Bronchial epithelial cell (primary cell): ENCODE results near the gene INAFM2. TPM values are rescaled to one million over a fixed set of nuclear protein-coding genes. Genes with fewer than 3 reads are reported as not detected.

Source experiments
- DNase-seq: peaks from one replicate; pipeline ENCODE4 v3.0.0-alpha.2; 2010; ENCODE audit warnings: low read depth
- FAIRE-seq: peaks from 2 replicates; lab custom pipeline; 2011; peaks lifted over from hg19 to GRCh38; lab: Jason Lieb, UNC
- H3K27me3 ChIP-seq: 2 replicates; pipeline ENCODE4 v1.5.1; 2011; ENCODE audit warnings: low read length; ENCODE audit not compliant: control insufficient read depth, insufficient read depth
- H3K36me3 ChIP-seq: 2 replicates; pipeline ENCODE4 v1.5.1; 2011; ENCODE audit warnings: low read length; ENCODE audit not compliant: control insufficient read depth, insufficient read depth
- H3K4me3 ChIP-seq: 2 replicates; pipeline ENCODE4 v1.5.1; 2011; ENCODE audit warnings: mild to moderate bottlenecking, low read depth, low read length, control low read depth
- CTCF ChIP-seq: IDR thresholded peaks from 2 replicates; pipeline ENCODE4 v1.5.1; 2011; ENCODE audit warnings: mild to moderate bottlenecking, moderate library complexity, low read length, control low read depth, inconsistent platforms; ENCODE audit not compliant: insufficient read depth, severe bottlenecking
- total RNA-seq: library from RNA; depleted of rRNA; stranded (reverse); fragments of >200 nt; gene quantifications from 2 replicates; pipeline ENCODE4 v1.2.1, GENCODE V29; 2014

Gene INAFM2
- total RNA-seq, 1 donor from 2014 or later = 6.3 TPM

- DNase-seq (no peak), FAIRE-seq (no peak)
- peaks cover 17% of the 10 kb centered on the region for H3K27me3 ChIP-seq
- TF ChIP-seq CTCF = no peak
- no peaks in the 10 kb centered on the region for H3K36me3 ChIP-seq
- no peak overlapping the region for H3K4me3 ChIP-seq
These were observed 14.1 kb upstream of the INAFM2 start for GRCh38 chr15:40309344-40309862.

DNA sequence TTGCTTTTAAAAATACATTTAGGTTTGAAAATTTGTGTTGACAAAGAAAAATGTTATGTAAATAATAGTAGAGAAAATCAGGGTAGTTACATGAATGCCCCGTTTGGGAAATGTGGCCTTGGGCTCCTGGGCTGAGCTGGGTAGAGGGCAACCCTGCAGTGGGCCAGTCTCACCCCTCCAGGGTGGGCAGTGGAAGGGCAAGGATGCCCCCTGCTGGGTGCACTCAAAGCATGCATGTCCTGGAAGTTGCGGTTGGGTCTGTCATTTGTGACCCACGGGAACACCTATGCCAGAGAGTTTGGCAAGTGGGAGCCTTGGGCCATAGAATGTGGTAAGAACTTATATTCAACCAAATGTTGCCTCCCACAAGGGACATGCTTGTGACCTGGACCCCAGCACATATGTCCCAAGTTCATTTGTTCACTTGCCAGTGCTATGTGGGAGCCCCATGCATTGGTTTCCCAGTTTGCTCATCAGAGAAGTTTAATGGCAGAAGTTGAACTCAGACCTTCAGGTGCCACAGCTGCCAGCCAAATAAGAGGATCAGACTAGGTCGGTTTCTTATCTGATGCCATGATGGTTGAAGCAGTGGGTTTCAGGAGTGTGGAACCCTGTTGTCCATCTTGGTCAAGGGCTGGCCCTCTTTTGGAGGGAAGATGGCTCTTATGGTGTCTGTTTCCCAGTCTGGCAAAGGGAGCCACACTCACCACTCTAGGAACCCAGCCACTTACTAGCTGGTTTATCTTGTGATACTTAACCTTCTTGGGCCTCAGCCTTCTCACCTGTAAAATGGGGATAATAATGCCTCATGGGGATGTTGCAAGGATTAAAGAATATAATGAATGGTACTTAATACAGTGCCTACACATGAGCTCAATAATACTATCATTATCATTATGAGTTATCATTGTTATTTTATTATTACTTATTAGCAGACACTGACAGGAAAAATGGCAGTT lies 13.2 kb upstream of the INAFM2 start:
- DNase-seq (no peak), FAIRE-seq (no peak)
- Histone ChIP-seq H3K36me3 (no peaks in the 10 kb centered on the region), H3K27me3 (peaks cover 17% of the 10 kb centered on the region), H3K4me3 (no peak overlapping the region)
- peak; percentile 68 for TF ChIP-seq CTCF

GRCh38 chr15:40310993-40311392 lies 12.5 kb upstream of the INAFM2 start:
- no peak for DNase-seq
- no peak for FAIRE-seq
- TF ChIP-seq CTCF = no peak
- H3K36me3 ChIP-seq = no peaks in the 10 kb centered on the region
- H3K27me3 ChIP-seq = peaks cover 17% of the 10 kb centered on the region
- H3K4me3 ChIP-seq = no peak overlapping the region

DNA sequence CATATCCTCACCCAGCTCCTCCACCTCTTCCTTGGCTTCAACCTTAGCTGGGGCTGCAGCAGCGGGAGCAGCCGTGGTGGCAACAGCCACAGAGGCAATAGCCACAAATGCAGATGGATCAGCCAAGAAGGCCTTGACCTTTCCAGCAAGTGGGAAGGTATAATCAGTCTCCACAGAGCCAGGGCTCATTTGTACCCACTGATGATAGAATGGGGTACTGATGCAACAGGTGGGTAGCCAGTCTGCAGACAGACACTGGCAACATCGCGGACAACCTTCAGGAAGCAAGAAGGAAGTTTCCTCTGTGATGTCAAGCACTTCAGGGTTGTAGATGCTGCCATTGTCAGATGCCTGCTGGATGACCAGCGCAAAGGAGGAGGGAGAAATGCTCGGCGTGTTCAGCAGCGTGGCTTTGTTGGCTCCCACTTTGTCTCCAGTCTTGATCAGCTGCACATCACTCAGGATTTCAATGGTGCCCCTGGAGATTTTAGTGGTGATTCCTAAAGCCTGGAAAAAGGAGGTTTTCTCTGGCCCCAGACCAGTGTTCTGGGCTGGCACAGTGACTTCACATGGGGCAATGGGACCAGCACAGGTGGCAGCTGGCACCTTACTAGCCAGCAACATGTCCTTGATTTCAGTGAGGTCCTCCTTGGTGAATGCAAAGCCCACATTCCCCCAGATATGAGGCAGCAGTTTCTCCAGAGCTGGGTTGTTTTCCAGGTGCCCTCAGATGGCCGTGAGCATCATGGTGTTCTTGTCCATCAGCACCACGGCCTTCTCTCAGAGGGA lies 10.9 kb upstream of the INAFM2 start:
- Histone ChIP-seq H3K27me3 (peaks cover 15% of the 10 kb centered on the region), H3K36me3 (no peaks in the 10 kb centered on the region), H3K4me3 (no peak overlapping the region)
- FAIRE-seq (no peak), DNase-seq (no peak)
- TF ChIP-seq CTCF = no peak

DNA sequence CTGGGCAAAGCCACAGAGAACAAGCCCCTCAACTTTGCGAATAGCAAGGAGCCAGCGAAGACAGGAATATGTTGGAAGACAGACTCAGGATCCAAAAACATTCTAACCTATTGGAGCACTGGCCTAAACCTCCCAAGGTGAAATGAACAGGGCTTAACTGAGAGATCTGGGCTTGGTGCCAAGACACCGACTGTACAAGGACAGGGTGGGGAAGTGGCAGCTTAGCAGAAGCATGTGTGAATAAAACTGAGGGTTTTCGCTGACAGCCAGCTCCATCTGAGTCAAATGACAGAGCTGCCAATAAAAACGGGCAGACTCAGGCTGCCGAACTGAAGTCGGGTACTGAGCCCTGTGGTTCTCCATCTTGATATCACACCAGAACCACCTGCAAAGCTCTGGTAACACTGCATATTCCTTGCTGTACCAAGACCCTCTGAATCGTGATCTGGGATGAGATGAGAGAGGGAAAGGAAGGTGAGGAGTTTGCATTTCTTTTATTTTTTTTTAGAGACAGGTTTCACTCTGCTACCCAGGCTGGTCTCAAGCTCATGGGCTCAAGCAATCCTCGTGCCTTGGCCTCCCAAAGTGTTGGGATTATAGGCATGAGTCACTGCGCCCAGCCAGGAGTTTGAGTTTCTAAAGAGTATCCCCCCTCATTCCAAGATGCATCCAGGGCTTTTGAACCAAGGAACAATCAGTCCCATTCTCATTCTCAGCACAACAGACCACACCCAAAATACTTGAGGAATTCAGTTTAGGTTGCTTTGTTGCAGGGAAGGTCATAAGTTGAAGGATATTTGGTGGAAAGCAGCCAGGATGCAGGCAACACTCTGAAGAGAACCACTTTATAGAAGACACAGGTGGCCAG lies 9.7 kb upstream of the INAFM2 start:
- no peak overlapping the region for H3K4me3 ChIP-seq
- no peak for TF ChIP-seq CTCF
- H3K36me3 ChIP-seq = no peaks in the 10 kb centered on the region
- peak; percentile 72 for DNase-seq
- peaks cover 15% of the 10 kb centered on the region for H3K27me3 ChIP-seq
- FAIRE-seq = peak; percentile 66
